NCI-H1417 treated with DMSO at 0.1 percent for 48 hours (cell line): Measurements from ENCODE around the gene NEMP2.
"Not testable (repeated sequence)": the region's sequence is repeated elsewhere in the genome, so short reads cannot be mapped to it uniquely, and the experiment has no call there.

Experiments used
- DNase-seq: peaks from one replicate; lab custom pipeline; 2025; lab: John Stamatoyannopoulos, UW

NEMP2 gene

GRCh38 chr2:190526105-190526750 lies 8.3 kb downstream of the NEMP2 start:
- no peak for DNase-seq

DNA sequence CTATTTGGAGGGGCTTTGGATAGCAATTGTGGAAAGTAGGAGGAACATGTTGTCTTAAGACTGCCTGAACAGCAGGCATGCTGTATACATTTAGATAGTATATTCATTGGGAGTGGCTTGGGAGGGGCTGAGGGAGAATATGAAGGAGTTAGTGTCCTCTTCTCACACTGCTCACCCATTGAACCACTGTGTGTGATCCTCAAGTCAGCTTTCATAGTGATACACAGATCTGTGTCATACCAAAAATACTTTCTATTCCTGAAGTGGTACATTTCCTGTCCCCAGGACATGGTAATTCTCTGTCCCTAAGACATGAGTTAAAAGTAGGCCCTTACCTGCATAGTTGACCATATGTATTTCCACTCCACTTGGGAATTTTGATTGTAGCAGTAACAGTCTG lies 9.6 kb downstream of the NEMP2 start:
- no peak for DNase-seq

- no peak for DNase-seq
Observed at GRCh38 chr2:190519975-190520767, 14.4 kb downstream of the NEMP2 start.

- DNase-seq, result no peak
Observed at GRCh38 chr2:190517468-190517867, 17.1 kb downstream of the NEMP2 start.

DNA sequence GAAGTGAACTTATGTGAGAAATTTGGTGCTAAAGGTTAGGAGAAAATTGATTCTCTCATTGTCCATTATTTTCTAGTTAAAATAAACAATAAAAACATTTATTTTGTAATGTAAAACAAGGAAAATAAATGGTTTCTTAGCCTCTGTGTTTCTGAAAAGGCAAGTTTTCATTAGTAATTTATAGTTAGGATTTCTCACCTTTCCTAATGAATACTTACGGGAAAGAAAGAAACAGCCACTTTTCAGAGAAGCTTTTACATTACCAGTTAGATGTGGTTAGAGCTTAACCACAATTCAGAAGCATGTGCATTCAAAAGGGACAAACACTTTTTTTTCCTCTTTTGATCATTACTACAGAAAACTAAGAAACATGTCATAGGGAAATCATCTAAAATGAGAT lies 18.8 kb downstream of the NEMP2 start:
- DNase-seq, result no peak

DNA sequence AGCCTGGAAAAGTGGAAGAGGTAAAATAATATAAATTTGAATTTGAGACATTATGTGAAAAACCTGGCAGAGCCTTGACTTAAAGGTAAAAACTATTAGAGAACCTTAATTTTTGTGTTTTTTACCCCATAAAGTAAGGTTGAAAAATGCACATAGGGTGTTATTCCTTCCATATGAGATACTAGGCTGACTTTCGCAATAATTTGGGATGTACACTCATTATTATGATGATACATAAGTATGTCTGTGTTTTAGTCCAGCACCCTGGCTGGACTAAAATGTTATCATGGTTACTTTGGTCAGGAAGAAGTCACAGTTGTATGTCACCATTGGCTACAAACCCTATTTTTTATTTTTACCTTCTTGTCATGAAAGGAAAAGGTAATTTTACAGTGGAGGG lies 19.8 kb downstream of the NEMP2 start:
- no peak for DNase-seq

DNA sequence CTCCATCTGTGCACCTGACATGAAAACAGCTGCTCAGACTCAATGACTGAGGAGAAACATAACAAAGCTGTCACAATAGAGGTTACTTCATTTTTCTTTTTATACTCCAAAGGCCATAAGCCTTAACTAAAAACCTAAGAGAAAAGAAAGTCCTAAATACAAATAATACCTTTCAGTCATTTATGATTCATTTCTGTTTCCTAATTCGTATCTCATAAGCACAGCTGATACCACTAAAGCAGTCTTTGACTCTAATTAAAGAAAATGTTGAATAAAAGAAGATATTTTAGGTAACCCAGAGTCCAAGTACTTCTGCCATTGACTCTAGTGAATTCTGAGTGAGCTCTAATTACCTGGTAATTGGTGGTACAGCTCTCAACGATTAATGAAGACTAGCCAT lies 20.6 kb downstream of the NEMP2 start:
- DNase-seq, result no peak

DNA sequence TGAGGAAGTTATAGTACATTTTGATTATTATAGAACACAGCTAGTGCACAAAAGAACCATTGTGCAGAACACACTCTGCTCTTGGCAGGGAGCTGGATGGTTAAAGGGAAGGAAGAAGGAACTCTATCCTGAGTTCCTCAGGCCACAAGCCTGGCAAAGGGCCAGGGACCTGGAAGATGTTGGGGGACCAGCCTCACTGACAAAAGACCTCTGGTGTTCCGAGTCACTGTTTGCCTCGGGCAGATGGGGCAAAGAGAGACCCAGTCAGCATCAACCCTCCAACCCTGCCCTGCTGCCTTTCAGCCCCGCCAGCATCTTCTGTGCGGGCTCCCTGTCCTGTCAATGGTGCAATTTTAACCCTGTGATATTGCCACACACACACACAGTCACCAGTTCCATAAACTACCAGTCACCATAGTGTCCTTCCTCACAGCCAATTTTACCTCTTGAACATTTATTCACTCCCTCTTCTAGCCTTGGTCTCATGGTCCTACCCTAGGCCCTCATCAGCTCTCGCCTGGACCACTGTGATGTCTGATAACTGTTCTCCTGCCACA lies 21.9 kb downstream of the NEMP2 start:
- no peak for DNase-seq

- DNase-seq, result no peak
Observed at GRCh38 chr2:190511104-190511503, 23.4 kb downstream of the NEMP2 start.

GRCh38 chr2:190509895-190510294 lies 24.6 kb downstream of the NEMP2 start:
- not testable (repeated sequence) for DNase-seq

DNA sequence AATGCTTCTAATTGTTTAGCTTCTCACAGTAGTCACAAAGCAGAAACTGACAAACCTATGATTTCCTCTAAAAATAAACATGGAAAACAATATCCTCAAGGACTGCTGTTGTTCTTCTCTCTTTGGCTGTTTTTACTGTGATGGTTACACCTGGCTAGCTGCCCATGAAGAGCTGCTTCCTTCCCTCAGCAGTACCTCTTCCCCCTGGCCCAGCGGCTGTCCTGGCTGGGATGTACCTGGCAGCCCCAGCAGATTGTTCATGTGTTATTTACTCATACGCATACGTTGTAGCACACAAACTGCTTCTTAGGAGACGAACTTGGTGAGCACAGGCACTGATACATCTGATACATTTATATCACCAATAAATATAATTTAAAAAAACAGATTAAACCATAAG lies 27.4 kb downstream of the NEMP2 start:
- peak; percentile 53 for DNase-seq

DNA sequence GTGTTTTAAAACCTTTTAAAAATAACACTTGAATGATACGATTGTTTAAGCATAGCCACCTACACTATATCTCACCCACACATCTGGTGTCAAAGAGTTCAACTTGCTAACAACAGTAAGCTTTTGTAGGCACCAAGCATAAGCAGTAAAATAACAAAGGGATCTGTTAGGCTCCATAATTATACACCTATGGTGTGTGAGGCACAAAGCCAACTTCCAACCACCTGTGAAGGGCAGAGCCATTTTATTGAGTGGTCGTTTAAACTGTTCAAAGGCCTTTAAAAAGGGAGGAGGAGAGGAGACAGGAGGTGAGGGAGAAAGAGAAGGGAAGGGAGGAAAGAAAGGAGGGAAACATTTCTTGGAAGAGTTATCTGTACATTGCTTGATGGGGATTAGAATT lies 27.9 kb downstream of the NEMP2 start:
- DNase-seq, result peak; percentile 74

GRCh38 chr2:190505696-190506095 lies 28.8 kb downstream of the NEMP2 start:
- DNase-seq, result no peak

GRCh38 chr2:190504912-190505311 lies 29.6 kb downstream of the NEMP2 start:
- no peak for DNase-seq

GRCh38 chr2:190503088-190503487 lies 31.4 kb downstream of the NEMP2 start:
- no peak for DNase-seq

GRCh38 chr2:190501702-190502407 lies 32.7 kb downstream of the NEMP2 start:
- no peak for DNase-seq

- DNase-seq, result no peak
Observed at GRCh38 chr2:190501231-190501630, 33.3 kb downstream of the NEMP2 start.

GRCh38 chr2:190500054-190500502 lies 34.4 kb downstream of the NEMP2 start:
- DNase-seq, result no peak

DNA sequence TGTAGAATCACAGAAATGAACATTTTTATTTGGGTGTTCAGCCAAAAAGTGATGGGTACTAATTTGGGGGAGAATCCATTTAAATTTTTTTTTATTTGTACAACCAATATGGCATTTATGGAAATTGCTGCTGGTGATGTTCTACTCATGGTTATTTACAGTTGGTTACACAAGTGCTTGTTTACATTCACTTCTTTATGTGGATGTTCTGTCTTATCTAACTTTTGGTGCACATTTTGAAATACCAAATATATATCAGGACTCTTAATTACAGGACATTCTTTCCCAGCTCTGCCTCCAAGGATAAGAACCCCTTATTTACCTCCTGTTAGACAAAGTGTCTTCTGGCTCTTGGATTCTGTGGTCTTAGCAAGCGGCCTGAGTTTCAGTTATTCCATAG lies 35.2 kb downstream of the NEMP2 start:
- no peak for DNase-seq

DNA sequence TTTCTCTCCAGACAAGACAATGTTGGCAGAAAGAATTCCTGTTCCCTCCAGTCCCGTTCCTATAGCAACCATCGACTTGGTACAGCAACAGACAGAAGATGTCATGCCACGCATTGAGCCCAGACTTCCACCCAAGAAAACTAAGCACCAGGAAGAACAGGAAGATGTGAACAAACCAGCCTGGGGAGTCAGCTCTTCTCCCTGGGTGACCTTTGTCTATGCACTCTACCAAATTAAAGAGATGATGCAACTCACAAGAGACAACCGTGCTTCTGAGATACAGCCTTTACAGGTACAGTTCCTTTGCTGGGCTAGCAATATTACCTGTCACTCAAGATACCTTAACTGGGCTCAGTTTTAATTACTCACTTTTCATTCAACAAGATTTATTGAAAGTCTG lies 37.1 kb downstream of the NEMP2 start:
- DNase-seq, result no peak

GRCh38 chr2:190494600-190495227 lies 39.8 kb downstream of the NEMP2 start:
- not testable (repeated sequence) for DNase-seq

DNA sequence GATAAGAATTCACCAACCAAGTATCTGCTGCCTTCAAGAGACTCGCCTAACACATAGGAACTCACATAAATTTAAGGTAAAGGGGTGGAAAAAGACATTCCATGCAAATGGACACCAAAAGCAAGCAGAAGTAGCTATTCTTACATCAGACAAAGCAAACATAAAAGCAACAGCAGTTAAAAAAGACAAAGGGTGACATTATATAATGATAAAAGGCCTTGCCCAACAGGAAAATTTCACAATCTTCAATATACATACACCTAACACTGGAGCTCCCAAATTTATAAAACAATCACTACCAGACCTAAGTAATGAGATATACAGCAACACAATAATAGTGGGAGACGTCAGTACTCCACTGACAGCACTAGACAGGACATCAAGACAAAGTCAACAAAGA lies 41.4 kb downstream of the NEMP2 start:
- no peak for DNase-seq
